CD8-positive, alpha-beta memory T cell (primary cell): ENCODE results near the gene AADAT. TPM values are rescaled to one million over a fixed set of nuclear protein-coding genes. Genes with fewer than 3 reads are reported as not detected.

Experiments
- CTCF ChIA-PET: fragments of 350-600 bp; sonication (Branson Sonifier 250); formaldehyde crosslinking; loops from one replicate; lab custom pipeline; 2021; ENCODE audit warnings: antibody characterized with exemption; lab: Charles Lee
- POLR2A ChIA-PET: fragments of 350-600 bp; sonication (Branson Sonifier 250); formaldehyde crosslinking; loops from one replicate; lab custom pipeline; 2021; ENCODE audit warnings: antibody characterized with exemption; lab: Charles Lee
- DNase-seq, 5 donors: peaks; one replicate each; pipeline versions ENCODE4 v3.0.0 to v3.0.0-alpha.2; 2020 to 2022; ENCODE audit warnings: mixed read lengths in 1 of 5
- H3K27ac ChIP-seq: one replicate; pipeline ENCODE4 v1.7.0; 2013; ENCODE audit warnings: low read depth, mild to moderate bottlenecking, low read length, moderate library complexity
- H3K27me3 ChIP-seq: 2 replicates; pipeline ENCODE4 v1.7.0; 2013; ENCODE audit warnings: low read length, mild to moderate bottlenecking; ENCODE audit not compliant: insufficient read depth, poor library complexity, severe bottlenecking
- H3K36me3 ChIP-seq: 2 replicates; pipeline ENCODE4 v1.7.0; 2013; ENCODE audit warnings: mild to moderate bottlenecking, low read length, moderate library complexity; ENCODE audit not compliant: insufficient read depth
- H3K4me1 ChIP-seq: 2 replicates; pipeline ENCODE4 v1.7.0; 2013; ENCODE audit warnings: mild to moderate bottlenecking, low read length, moderate library complexity; ENCODE audit not compliant: insufficient read depth
- H3K4me3 ChIP-seq: 2 replicates; pipeline ENCODE4 v1.7.0; 2013; ENCODE audit warnings: mild to moderate bottlenecking, low read length
- H3K9me3 ChIP-seq: 2 replicates; pipeline ENCODE4 v1.7.0; 2013; ENCODE audit warnings: mild to moderate bottlenecking, low read length
- H3K27ac Mint-ChIP-seq, 8 donors: one replicate each; pipeline ENCODE4 v1.8.0; 2020 to 2021; ENCODE audit warnings: mixed read lengths in 8 of 8, mild to moderate bottlenecking in 6 of 8, inconsistent platforms in 3 of 8, moderate library complexity in 3 of 8
- H3K27me3 Mint-ChIP-seq, 2 donors: one replicate each; pipeline ENCODE4 v1.8.0; 2020 to 2021; ENCODE audit warnings: mixed read lengths in 2 of 2, mild to moderate bottlenecking in 1 of 2, moderate library complexity in 1 of 2
- H3K36me3 Mint-ChIP-seq, 3 donors: one replicate each; pipeline ENCODE4 v1.8.0; 2020 to 2021; ENCODE audit warnings: mixed read lengths in 3 of 3, inconsistent platforms in 1 of 3, mild to moderate bottlenecking in 1 of 3
- H3K4me1 Mint-ChIP-seq, 3 donors: one replicate each; pipeline ENCODE4 v1.8.0; 2020 to 2021; ENCODE audit warnings: mixed read lengths in 3 of 3, inconsistent platforms in 1 of 3, mild to moderate bottlenecking in 1 of 3
- H3K4me3 Mint-ChIP-seq, 7 donors: one replicate each; pipeline ENCODE4 v1.8.0; 2020 to 2021; ENCODE audit warnings: mixed read lengths in 7 of 7, mild to moderate bottlenecking in 6 of 7, moderate library complexity in 4 of 7, inconsistent platforms in 2 of 7
- H3K9me3 Mint-ChIP-seq, 5 donors: one replicate each; pipeline ENCODE4 v1.8.0; 2020 to 2022; ENCODE audit warnings: mixed read lengths in 5 of 5, mild to moderate bottlenecking in 3 of 5, moderate library complexity in 2 of 5, inconsistent platforms in 1 of 5
- polyA plus RNA-seq: library from polyadenylated mRNA; unstranded; fragments of 300-500 nt; fragmentation: Illumina TruSeq; gene quantifications from one replicate; pipeline ENCODE4 v1.2.3, GENCODE V29; 2021
- total RNA-seq, 2 experiments: library from RNA; stranded (reverse); gene quantifications; one replicate each; pipeline ENCODE4 v1.2.3, GENCODE V29; 2021

AADAT gene
- total and polyA plus RNA-seq, 3 experiments from 2014 or later = not detected

- POLR2A ChIA-PET = no interaction called here
- peak overlapping the region; percentile 44 for H3K4me3 ChIP-seq
- Mint-ChIP-seq H3K4me1 (peaks cover 12 to 20% (median 18%) of the 10 kb centered on the region in 3 donors), H3K36me3 (peaks cover 0 to 9% (median 0%) of the 10 kb centered on the region in 3 donors), H3K9me3 (peaks cover 0 to 1% (median 0%) of the 10 kb centered on the region in 5 donors), H3K4me3 (peak overlapping the region; percentile 80 to 90 (median 83)), H3K27me3 (peaks cover 4 to 20% of the 10 kb centered on the region in 2 donors), H3K27ac (peak overlapping the region in 6 of 8 donors; percentile 36 to 85 (median 62))
- H3K36me3 ChIP-seq = no peaks in the 10 kb centered on the region
- H3K4me1 ChIP-seq = peaks cover 4% of the 10 kb centered on the region
- H3K9me3 ChIP-seq = no peaks in the 10 kb centered on the region
- peaks cover 9% of the 10 kb centered on the region for H3K27me3 ChIP-seq
- H3K27ac ChIP-seq = no peak overlapping the region
- peak in 2 of 5 donors; percentile 2 to 25 for DNase-seq
- CTCF ChIA-PET = interaction anchor here (0.8 to 1.1 kb wide), 3 partner anchors 14 to 1015 kb away, joined by 3 read pairs; partner anchors contain the start of gene CBR4
Observed at GRCh38 chr4:170025523-170026252, 64.1 kb downstream of the AADAT start.

- no peak overlapping the region for H3K4me3 ChIP-seq
- H3K9me3 Mint-ChIP-seq = no peaks in the 10 kb centered on the region
- ChIA-PET POLR2A (no interaction called here), CTCF (no interaction called here)
- H3K27me3 Mint-ChIP-seq = peaks cover 0 to 7% of the 10 kb centered on the region in 2 donors
- H3K4me1 ChIP-seq = no peaks in the 10 kb centered on the region
- no peak overlapping the region for H3K27ac Mint-ChIP-seq
- H3K36me3 Mint-ChIP-seq = peaks cover 0 to 7% (median 0%) of the 10 kb centered on the region in 3 donors
- H3K4me1 Mint-ChIP-seq = peaks cover 6 to 11% (median 9%) of the 10 kb centered on the region in 3 donors
- H3K4me3 Mint-ChIP-seq = peak overlapping the region in 1 of 7 donors; percentile 11
- DNase-seq = no peak
- no peaks in the 10 kb centered on the region for H3K36me3 ChIP-seq
- no peaks in the 10 kb centered on the region for H3K27me3 ChIP-seq
- H3K27ac ChIP-seq = no peak overlapping the region
- H3K9me3 ChIP-seq = no peaks in the 10 kb centered on the region
Observed at GRCh38 chr4:170022211-170022610, 67.5 kb downstream of the AADAT start.

DNA sequence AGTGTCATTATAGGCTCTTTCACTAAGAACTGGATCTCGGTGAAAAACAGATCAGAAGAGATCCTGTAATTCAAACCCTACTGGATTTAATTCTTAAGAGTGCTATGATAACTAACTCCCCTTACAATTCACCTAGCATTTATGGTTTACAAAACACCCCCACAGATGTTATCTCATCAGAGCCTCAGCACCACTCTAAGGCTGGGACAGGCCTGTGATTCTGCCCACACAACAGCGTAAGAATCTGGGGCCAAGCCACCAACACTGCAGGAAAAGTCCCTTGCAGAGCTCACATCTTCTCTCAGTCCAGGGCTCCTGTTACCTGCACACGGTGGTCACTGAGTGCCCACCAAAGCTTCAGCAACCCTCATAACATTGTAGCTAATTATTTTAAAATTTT lies 72.5 kb downstream of the AADAT start:
- Mint-ChIP-seq H3K4me1 (no peaks in the 10 kb centered on the region), H3K27ac (no peak overlapping the region), H3K4me3 (no peak overlapping the region), H3K9me3 (no peaks in the 10 kb centered on the region), H3K36me3 (no peaks in the 10 kb centered on the region), H3K27me3 (peaks cover 0 to 2% of the 10 kb centered on the region in 2 donors)
- ChIA-PET CTCF (interaction anchor here (0.6 kb wide), 1 partner anchor 407 kb away, joined by 3 read pairs; no protein-coding TSS in a partner anchor), POLR2A (no interaction called here)
- no peak for DNase-seq
- no peak overlapping the region for H3K4me3 ChIP-seq
- no peaks in the 10 kb centered on the region for H3K36me3 ChIP-seq
- H3K27ac ChIP-seq = no peak overlapping the region
- no peaks in the 10 kb centered on the region for H3K4me1 ChIP-seq
- no peaks in the 10 kb centered on the region for H3K27me3 ChIP-seq
- no peaks in the 10 kb centered on the region for H3K9me3 ChIP-seq

DNA sequence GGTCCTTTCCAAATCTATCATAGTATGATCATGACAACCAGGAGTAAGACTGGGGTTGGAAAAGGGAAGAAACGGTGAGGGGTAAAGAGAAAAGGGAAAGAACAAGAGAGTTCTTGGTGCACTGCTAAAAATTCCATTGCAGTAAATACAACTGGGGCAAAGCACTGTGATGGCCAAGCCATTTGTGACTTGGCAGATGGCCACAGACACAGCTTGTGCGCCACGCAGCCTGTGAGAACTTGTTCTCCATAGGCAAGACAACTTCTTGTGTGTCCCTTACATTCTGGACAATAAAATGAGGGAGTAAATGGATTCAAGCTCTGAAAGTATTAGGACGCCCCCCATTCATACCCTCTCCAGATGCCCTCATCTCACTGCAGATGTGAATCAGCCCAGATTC lies 74.5 kb downstream of the AADAT start:
- Histone ChIP-seq H3K27ac (no peak overlapping the region), H3K4me3 (no peak overlapping the region), H3K27me3 (no peaks in the 10 kb centered on the region), H3K9me3 (no peaks in the 10 kb centered on the region), H3K36me3 (no peaks in the 10 kb centered on the region), H3K4me1 (no peaks in the 10 kb centered on the region)
- Mint-ChIP-seq H3K27me3 (peaks cover 0 to 2% of the 10 kb centered on the region in 2 donors), H3K4me3 (no peak overlapping the region), H3K9me3 (no peaks in the 10 kb centered on the region), H3K36me3 (peaks cover 0 to 4% (median 0%) of the 10 kb centered on the region in 3 donors), H3K27ac (no peak overlapping the region), H3K4me1 (no peaks in the 10 kb centered on the region)
- ChIA-PET CTCF (no interaction called here), POLR2A (no interaction called here)
- no peak for DNase-seq

DNA sequence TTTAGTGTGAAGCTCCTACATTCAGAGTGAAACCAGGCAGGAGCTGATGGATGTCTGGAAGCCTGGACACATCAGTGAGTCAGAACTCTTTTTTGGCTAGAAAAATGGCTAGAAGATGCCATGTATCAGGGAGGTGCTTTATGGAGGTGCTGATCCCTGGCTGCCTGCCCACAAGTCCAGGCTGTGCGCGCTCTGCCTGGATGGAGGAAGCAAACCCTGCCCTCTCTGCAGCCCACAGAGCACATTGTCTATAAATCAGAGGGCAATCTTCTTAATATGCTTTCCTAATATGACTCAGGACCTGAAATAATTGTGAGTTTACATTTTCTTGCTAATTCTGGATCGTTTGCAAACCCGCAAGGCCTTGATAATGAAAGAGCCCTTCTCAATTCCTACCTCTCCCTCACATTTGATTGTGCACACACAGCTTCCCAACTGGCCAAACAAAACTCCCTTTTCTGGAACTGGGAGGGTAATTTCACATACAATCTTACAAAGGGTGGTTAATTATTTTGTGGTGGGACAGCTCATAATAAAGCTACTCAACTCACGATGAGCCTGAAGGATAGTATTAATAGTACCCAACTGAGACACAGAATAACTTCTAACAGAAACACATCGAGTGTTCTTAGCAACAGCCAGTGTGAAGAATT lies 75.3 kb downstream of the AADAT start:
- ChIA-PET POLR2A (no interaction called here), CTCF (no interaction called here)
- no peak overlapping the region for H3K27ac ChIP-seq
- DNase-seq = no peak
- no peak overlapping the region for H3K4me3 Mint-ChIP-seq
- H3K36me3 ChIP-seq = no peaks in the 10 kb centered on the region
- no peaks in the 10 kb centered on the region for H3K9me3 ChIP-seq
- no peaks in the 10 kb centered on the region for H3K9me3 Mint-ChIP-seq
- H3K36me3 Mint-ChIP-seq = peaks cover 0 to 4% (median 0%) of the 10 kb centered on the region in 3 donors
- H3K27ac Mint-ChIP-seq = peak overlapping the region in 1 of 8 donors; percentile 48
- H3K4me3 ChIP-seq = no peak overlapping the region
- no peaks in the 10 kb centered on the region for H3K27me3 ChIP-seq
- H3K4me1 Mint-ChIP-seq = no peaks in the 10 kb centered on the region
- H3K27me3 Mint-ChIP-seq = peaks cover 0 to 4% of the 10 kb centered on the region in 2 donors
- H3K4me1 ChIP-seq = no peaks in the 10 kb centered on the region

GRCh38 chr4:170012629-170012958 lies 77.2 kb downstream of the AADAT start:
- Histone ChIP-seq H3K36me3 (no peaks in the 10 kb centered on the region), H3K27ac (no peak overlapping the region), H3K27me3 (no peaks in the 10 kb centered on the region), H3K9me3 (no peaks in the 10 kb centered on the region), H3K4me1 (no peaks in the 10 kb centered on the region), H3K4me3 (no peak overlapping the region)
- POLR2A ChIA-PET = no interaction called here
- CTCF ChIA-PET = no interaction called here
- Mint-ChIP-seq H3K36me3 (peaks cover 0 to 4% (median 0%) of the 10 kb centered on the region in 3 donors), H3K4me3 (no peak overlapping the region), H3K9me3 (no peaks in the 10 kb centered on the region), H3K4me1 (peaks cover 6 to 13% (median 12%) of the 10 kb centered on the region in 3 donors), H3K27ac (peak overlapping the region in 1 of 8 donors; percentile 0), H3K27me3 (peaks cover 0 to 9% of the 10 kb centered on the region in 2 donors)
- DNase-seq = no peak

GRCh38 chr4:170011921-170012628 lies 77.7 kb downstream of the AADAT start:
- Mint-ChIP-seq H3K4me1 (peaks cover 6 to 13% (median 13%) of the 10 kb centered on the region in 3 donors), H3K27ac (peak overlapping the region in 2 of 8 donors; percentile 0 to 28), H3K4me3 (no peak overlapping the region), H3K27me3 (peaks cover 0 to 9% of the 10 kb centered on the region in 2 donors), H3K36me3 (peaks cover 0 to 4% (median 0%) of the 10 kb centered on the region in 3 donors), H3K9me3 (no peaks in the 10 kb centered on the region)
- DNase-seq = no peak
- Histone ChIP-seq H3K9me3 (no peaks in the 10 kb centered on the region), H3K36me3 (no peaks in the 10 kb centered on the region), H3K4me1 (no peaks in the 10 kb centered on the region), H3K27me3 (no peaks in the 10 kb centered on the region), H3K4me3 (no peak overlapping the region), H3K27ac (no peak overlapping the region)
- ChIA-PET CTCF (no interaction called here), POLR2A (no interaction called here)
